GM18868 (cell line): ENCODE results near the gene SERGEF.

Experiments used
- ATAC-seq: cut with Tn5 transposase; IDR thresholded peaks from one replicate; pipeline ENCODE4 v1.9.1; 2021; ENCODE audit warnings: mild to moderate bottlenecking, moderate library complexity; ENCODE audit not compliant: unreplicated experiment

SERGEF gene

DNA sequence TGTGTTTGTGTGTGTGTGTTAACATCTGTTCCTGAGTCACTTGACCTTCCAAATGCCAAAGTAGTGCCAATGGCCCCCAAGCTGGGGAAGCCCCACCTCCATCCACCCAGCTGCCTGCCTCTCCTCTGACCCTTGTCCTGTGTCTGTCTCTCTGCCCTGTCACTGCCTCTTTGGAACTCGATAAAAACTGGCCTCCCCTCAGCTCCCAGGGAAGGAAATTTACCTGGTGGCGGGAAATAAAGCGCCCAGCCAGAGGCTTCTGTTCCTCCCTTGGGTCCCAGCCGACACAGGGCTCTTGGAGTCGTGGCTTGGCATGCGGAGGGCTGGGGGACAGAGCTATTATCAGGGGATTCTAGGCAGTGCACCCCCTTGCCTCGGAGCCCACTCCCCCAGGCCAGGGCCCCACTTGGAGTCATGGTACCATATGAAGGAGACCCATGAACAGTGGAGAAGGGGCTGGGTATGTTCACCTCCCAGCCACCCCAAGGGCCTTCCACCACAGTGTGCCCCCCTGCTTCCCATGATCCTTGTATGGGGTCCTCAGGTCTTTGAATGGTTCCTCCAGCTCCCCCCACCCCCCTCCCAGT, 272.1 kb downstream of the SERGEF start:
- ATAC-seq = no peak

DNA sequence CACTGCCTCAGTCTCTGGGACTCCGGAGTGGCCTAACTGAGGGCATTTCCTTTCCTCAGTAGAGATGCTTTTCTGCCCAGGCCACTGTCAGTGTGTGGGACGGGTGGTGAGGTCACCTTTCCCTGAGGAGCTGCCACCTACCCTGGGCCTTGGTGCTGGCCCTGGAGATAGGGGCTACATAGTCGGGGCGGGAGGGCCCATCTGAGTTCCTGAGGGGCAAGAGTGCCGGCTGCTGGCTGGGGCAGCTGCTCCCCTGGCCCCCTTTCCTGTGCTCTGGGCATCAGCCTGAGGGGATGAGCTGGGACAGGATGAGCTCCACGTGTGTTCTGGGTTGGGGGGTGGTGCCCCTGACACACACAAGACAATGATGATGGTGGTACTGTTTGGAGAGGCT, 272.9 kb downstream of the SERGEF start:
- no peak for ATAC-seq

DNA sequence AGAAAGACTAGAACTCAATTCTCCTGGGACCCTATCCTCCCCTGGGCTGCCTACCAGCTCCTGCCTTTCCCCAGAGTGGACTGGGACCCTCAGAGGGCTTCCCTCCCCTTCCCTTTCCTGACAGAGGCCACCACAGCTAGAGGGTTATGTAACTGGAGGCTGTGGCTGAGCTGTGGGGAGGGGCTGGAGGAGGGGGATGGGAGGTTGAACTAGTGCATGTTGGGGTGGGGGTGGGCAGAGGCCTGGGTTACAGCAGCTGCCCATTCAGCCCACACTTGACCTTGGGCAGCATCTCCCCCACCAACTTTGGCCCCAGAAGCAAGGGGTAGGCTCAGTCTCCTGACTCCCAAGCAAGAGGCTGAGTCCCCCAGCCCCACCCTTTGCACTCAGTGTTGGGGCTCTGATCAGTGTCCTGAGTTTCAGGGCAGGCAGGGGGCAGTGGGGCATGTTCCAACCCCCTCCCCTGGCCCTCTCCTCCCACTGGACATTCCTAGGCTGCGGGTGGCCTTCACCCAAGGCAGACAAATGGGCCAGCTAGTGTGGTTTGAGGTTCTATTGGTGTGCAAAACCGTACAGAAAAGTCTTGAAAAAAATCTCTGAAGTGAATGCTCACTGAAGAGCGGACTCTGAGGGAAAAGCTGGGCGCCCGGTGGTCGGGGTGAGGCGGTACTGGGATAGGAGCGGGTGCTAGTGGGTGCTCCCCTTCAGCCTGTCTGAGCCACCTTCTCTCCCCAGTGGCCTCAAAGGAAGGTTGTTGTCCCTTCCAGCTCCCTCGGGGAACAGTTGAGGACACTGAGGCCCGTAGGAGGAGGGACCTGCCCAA, 274.5 kb downstream of the SERGEF start:
- no peak for ATAC-seq
